Large intestine (tissue), 3 donors: Measurements from ENCODE around the gene IFFO2. TPM values are rescaled to one million over a fixed set of nuclear protein-coding genes. Genes with fewer than 3 reads are reported as not detected.

ENCODE experiments used
- DNase-seq, 2 donors: peaks; one replicate each; pipeline versions ENCODE4 v3.0.0 to v3.0.0-alpha.2; 2013
- H3K27ac ChIP-seq: one replicate; pipeline ENCODE4 v1.5.1; 2013; ENCODE audit warnings: low read length
- H3K27me3 ChIP-seq: 2 replicates; pipeline ENCODE4 v1.6.1; 2013; ENCODE audit warnings: low read length; ENCODE audit not compliant: control insufficient read depth, insufficient read depth
- H3K36me3 ChIP-seq: 2 replicates; pipeline ENCODE4 v1.6.1; 2013; ENCODE audit warnings: low read length; ENCODE audit not compliant: control insufficient read depth, insufficient read depth
- H3K4me1 ChIP-seq: one replicate; pipeline ENCODE4 v1.6.1; 2013; ENCODE audit warnings: low read length; ENCODE audit not compliant: control insufficient read depth, insufficient read depth
- H3K4me3 ChIP-seq: one replicate; pipeline ENCODE4 v1.5.1; 2013; ENCODE audit warnings: low read length
- H3K9me3 ChIP-seq: one replicate; pipeline ENCODE4 v1.6.1; 2013; ENCODE audit warnings: mild to moderate bottlenecking, low read depth, low read length, moderate library complexity; ENCODE audit not compliant: control insufficient read depth
- WGBS: methylation state at CpG from one replicate; pipeline ENCODE4 v1.1.5; 2013; ENCODE audit warnings: low lambda C conversion rate; ENCODE audit not compliant: insufficient coverage; 5-methylcytosine and 5-hydroxymethylcytosine counted together
- polyA plus RNA-seq: library from polyadenylated mRNA; unstranded; fragments of 120-200 nt; gene quantifications from one replicate; pipeline ENCODE4 v1.2.1, GENCODE V29; 2013

The IFFO2 gene
- polyA plus RNA-seq, 1 donor: 3.4 TPM

DNA sequence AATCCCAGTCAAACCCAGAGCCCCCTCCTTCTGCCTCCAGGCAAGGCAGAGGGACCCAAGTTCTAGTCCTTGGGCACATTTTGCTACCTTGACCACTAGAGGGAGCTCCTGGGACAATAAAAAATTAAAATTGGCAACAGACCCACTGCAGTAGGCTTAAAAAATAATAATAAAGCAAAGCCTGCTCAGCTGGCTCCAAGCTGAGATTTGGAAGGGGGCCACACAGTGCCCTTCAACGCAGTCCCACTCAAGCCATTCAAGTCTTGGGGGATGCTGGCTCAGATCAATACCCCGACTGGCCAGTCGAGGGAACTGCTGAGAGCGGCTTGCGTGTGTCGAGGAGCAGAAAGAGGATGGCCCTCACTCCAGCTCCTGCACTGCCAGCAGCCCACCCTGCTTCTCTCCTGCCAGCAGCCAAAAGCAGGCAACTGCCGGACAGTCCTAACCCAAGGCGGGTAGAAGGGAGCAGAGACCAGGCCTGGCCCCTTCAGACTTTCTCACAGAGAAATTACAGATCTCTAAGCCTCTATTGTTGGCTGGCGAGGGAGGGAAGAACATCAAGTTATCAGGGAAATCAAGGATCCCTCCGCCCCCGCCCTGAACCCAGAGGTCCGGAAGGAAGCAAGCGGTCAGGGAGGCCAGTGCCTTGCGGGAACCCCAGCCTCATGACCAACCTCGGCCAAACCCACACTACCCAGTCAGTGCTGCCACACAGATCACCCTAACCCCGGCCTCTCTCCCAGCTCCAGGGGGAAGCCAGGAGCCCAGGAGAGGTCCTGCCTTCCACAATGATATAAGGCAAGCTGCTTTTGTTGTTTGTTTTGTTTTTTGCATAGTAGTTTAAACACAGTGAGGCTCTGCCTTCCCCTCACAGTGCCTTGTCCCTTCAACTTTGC lies 49.2 kb downstream of the IFFO2 start:
- 80% methylated on average over 1 of the region's 16 CpGs for WGBS
- peak; percentile 29 to 37 for DNase-seq
- Histone ChIP-seq H3K9me3 (no peaks in the 10 kb centered on the region), H3K36me3 (peaks cover 31% of the 10 kb centered on the region), H3K4me3 (no peak overlapping the region), H3K4me1 (peaks cover 7% of the 10 kb centered on the region), H3K27ac (no peak overlapping the region), H3K27me3 (peaks cover 3% of the 10 kb centered on the region)

DNA sequence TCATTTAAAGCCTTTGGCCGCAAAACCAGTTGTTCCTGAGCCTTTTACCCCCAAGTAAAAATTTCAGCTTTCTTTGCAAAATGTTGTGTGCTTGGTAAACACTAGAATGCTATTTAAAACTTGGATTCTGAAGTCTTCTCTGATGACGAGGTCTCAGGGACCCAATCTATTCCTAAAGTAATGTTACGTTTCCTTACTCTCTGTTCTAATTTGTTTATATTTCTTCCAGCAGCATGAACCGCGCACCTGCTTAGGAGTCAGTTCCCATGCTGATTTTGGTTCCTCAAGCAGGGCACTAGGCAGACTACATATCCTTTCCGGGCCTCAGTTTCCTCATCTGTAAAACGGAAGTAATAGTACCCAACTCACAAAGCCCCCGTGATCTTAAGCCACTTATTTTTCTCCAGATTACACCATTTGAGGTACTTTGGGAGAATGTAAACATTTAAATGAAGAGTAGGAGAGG lies 53.2 kb downstream of the IFFO2 start:
- no peak for DNase-seq
- peak overlapping the region; percentile 6 for H3K27ac ChIP-seq
- H3K4me3 ChIP-seq: peak overlapping the region; percentile 44
- H3K36me3 ChIP-seq: peaks cover 6% of the 10 kb centered on the region
- peaks cover 10% of the 10 kb centered on the region for H3K4me1 ChIP-seq
- WGBS: 0% methylated on average over 1 of the region's 8 CpGs
- H3K27me3 ChIP-seq: peaks cover 38% of the 10 kb centered on the region
- no peaks in the 10 kb centered on the region for H3K9me3 ChIP-seq

DNA sequence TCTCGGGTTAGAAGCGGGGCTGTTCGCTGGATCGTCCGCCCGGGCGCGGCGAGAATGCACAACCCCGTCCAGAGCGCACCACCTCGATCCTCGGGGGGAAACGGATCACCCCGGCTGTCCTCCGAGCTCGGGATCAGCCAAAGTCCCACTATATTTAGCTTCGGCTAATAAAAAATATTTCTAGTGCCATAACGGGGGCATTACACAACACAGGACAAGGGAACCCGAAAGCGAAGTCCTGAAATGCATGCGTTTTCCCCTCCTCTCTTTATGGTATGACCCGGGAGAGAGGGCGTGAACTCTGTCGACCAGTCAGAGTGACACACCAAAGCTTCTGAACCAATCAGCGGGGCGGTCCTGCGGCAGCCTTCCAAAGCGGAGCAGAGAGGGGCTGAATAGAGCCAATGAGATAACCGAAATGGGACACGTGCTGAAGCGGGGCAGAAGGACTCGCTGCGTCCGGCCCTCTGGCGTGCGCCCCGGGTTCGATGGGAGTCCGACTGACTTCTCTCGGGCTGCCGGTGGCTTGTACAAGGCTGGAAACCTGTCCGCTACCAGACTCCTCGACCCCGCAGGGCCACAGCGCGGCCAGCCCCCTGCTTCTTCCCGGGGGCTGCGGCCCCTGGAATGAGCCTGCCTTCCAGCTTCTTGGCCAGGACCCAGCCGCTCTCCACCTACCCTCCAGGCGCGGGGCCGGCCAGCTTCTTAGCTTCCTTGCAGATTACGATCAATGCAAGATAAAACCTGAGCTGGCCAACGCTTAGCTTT lies 53.8 kb downstream of the IFFO2 start, which contains the start of gene ALDH4A1:
ALDH4A1 (minus strand) TSS at position 33 of the 768 bp plus-strand sequence; CDS start at position 1, 32 bp downstream.
- DNase-seq: peak; percentile 91 to 92
- H3K36me3 ChIP-seq: peaks cover 3% of the 10 kb centered on the region
- H3K4me1 ChIP-seq: peaks cover 10% of the 10 kb centered on the region
- no CpG with 5 or more reads among the region's 55 CpGs for WGBS
- peaks cover 39% of the 10 kb centered on the region for H3K27me3 ChIP-seq
- peak within 1 kb of the TSS; percentile 44 for H3K4me3 ChIP-seq
- H3K9me3 ChIP-seq: no peaks in the 10 kb centered on the region
- H3K27ac ChIP-seq: peak within 1 kb of the TSS; percentile 28

DNA sequence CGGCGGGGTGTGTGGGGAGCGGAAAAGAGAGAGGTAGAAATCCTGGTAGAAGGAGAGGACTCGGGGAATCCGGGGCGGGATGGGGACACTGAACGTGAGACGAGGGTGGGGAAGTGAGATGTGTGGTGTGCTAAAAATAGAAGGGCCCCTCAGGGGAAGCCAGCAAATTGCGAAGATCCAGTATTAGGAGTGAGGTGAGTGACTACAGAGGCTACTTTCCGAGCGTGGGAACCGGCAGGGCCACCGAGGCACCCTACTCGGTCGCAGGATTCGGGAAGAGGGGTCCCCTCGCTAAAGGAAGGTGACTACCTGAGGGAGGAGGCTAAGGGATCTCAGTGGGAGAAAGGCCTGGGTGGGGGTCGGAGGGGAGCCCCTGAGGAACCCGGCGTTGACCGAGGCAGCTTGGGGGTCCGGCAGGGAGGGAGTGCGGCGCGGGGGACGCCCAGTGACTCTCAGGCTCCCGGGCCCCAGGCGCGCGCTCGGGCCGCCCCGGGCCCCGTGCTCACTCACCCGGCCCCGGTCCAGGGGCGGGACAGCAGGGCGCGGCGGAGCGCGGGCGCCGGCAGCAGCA lies 54.4 kb downstream of the IFFO2 start:
- WGBS: no CpG with 5 or more reads among the region's 44 CpGs
- Histone ChIP-seq H3K9me3 (no peaks in the 10 kb centered on the region), H3K27me3 (peaks cover 46% of the 10 kb centered on the region), H3K36me3 (no peaks in the 10 kb centered on the region), H3K27ac (no peak overlapping the region), H3K4me1 (peaks cover 10% of the 10 kb centered on the region), H3K4me3 (peak overlapping the region; percentile 44)
- peak in 1 of 2 donors; percentile 51 for DNase-seq

DNA sequence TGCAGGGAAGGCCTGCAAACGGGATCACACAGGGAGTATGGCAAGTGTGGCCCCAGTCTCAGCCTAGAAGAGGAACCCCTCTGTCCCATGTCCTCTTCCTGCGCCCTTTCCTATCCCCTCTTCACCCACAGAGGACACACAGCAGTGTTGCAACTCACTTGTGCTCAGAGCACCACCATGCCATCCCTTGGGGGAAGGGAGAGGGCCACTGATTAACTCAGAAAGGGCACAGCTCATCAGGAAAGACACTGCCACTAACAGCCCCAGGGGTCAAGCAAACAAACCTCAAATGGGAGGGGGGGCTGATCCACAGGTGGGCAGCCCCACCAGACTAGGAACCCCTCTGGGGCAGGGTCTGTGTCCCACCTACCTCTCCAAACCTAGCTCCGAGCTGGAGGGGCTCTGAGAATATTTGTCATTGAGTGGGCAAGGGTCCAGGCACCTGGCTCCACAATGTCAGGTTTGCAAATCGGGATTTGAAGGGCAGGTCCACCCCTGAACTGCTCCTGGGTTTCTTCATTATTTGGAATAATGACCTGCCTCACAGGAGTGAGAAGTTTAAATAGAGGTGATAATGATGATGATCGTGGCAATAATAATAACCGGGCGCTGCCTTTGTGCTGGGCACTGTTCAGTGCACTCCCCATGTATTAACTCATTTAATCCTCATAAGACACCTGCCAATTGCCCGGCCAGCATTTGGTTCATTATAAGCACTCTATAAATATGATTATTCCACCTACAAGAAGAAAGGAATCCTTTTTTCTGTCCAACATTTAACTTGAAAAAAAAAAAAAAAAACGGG lies 55.1 kb downstream of the IFFO2 start:
- no peak for DNase-seq
- Histone ChIP-seq H3K4me1 (peaks cover 10% of the 10 kb centered on the region), H3K4me3 (no peak overlapping the region), H3K27ac (no peak overlapping the region), H3K9me3 (no peaks in the 10 kb centered on the region), H3K36me3 (no peaks in the 10 kb centered on the region), H3K27me3 (peaks cover 46% of the 10 kb centered on the region)
- no CpG with 5 or more reads among the region's 9 CpGs for WGBS

DNA sequence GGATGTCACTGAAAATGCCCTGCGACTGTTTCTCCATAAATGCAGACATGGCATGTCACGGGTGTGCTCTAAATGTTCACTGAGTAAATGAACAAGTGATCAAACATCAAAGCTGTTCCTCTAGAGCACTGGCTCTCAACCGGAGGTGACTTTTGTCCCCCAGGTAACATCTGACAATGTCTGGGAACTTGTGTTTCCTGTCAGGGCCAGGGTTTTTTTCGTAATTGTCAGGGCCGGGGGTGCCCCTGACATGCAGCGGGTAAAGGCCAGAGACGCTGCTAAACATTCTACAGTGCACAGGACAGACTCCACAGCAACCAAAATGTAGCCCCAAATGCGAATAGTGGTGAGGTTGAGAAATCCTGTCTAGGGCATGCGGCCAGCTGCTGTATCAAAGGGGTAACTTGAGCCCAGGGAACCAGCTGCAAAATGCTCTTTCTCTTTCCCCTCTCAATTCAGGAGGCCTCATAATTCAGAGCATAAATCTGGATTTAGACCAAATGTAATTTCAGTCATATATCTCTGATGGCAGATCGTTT lies 56.1 kb downstream of the IFFO2 start:
- H3K4me3 ChIP-seq: no peak overlapping the region
- H3K27me3 ChIP-seq: peaks cover 51% of the 10 kb centered on the region
- H3K4me1 ChIP-seq: peaks cover 10% of the 10 kb centered on the region
- no CpG with 5 or more reads among the region's 10 CpGs for WGBS
- DNase-seq: no peak
- no peaks in the 10 kb centered on the region for H3K36me3 ChIP-seq
- H3K9me3 ChIP-seq: no peaks in the 10 kb centered on the region
- no peak overlapping the region for H3K27ac ChIP-seq

DNA sequence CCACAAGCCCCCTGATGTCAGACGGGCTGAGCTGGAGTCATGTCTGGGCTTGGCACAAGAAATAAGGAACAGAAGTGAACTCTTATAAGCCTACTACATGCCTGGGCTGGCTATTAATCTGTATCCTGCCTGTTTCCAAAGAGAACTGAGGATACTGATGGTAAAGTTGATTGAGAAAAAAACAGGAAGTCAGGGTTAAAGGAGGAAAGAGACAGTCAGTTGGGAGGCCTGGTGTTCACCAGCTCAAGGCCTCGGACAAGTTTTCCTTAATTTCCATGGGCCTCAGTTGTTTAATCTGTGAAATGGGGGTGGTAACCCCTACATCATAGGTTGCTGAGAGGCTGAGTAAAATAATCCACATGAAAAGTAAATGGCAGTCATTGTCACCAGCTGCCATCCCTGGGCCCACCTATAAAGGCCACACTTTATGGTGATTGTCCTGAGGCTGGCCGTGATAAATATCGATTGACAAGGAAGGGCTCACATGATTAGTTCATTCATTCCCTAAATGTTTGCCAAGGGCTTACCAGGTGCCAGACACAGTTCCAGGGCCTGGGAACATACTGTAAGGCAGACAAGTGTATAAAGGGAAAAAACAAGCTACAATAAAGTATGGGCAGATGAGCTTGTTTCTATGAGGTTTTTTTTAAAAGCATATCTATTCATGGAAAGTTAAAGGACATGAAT lies 57.0 kb downstream of the IFFO2 start:
- H3K4me3 ChIP-seq: no peak overlapping the region
- H3K9me3 ChIP-seq: no peaks in the 10 kb centered on the region
- peaks cover 10% of the 10 kb centered on the region for H3K4me1 ChIP-seq
- no peak overlapping the region for H3K27ac ChIP-seq
- peaks cover 58% of the 10 kb centered on the region for H3K27me3 ChIP-seq
- DNase-seq: no peak
- WGBS: no CpG with 5 or more reads among the region's 4 CpGs
- H3K36me3 ChIP-seq: no peaks in the 10 kb centered on the region

DNA sequence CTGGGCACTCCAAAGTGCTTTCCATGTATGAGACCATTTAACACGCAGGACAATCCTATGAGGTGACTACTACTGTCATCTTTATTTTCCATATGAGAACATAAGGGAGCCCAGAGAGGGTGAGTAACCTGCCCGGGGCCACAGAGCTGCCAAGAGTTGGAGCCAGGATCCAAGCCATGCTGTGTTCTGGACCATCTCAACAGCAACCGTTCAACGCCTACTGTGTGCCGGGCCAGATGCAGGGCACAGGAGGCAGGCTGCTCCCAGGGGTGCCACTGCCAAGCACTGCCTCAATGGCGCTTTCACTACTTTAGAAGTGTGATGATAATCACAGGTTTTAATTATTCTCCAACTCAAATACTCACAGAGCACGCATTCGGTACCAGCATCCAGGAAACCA lies 57.9 kb downstream of the IFFO2 start:
- DNase-seq: no peak
- Histone ChIP-seq H3K27me3 (peaks cover 63% of the 10 kb centered on the region), H3K27ac (no peak overlapping the region), H3K9me3 (no peaks in the 10 kb centered on the region), H3K36me3 (no peaks in the 10 kb centered on the region), H3K4me3 (no peak overlapping the region), H3K4me1 (peaks cover 9% of the 10 kb centered on the region)
- WGBS: no CpG with 5 or more reads among the region's 8 CpGs

DNA sequence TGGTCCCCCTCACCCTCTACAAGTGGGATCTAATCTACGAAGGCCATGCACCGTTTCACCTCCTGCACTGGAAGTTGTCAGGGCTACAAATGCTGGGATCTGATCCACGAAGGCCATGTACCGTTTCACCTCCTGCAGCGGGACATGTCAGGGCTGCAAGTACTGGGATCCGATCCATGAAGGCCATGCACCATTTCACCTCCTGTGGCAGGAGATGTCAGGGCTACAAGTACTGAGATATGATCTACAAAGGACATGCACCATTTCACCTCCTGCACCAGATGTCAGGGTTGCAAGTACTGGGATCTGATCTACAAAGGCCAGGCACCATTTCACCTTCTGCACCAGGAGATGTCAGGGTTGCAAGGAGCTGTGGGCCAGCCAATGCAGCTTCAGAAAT lies 61.2 kb downstream of the IFFO2 start:
- H3K4me1 ChIP-seq: no peaks in the 10 kb centered on the region
- H3K9me3 ChIP-seq: no peaks in the 10 kb centered on the region
- 80% methylated on average over 1 of the region's 6 CpGs for WGBS
- H3K4me3 ChIP-seq: no peak overlapping the region
- peaks cover 67% of the 10 kb centered on the region for H3K27me3 ChIP-seq
- H3K27ac ChIP-seq: no peak overlapping the region
- H3K36me3 ChIP-seq: no peaks in the 10 kb centered on the region
- DNase-seq: no peak
